OCI-LY7 (cell line): ENCODE results near the gene TNKS2. TPM values are rescaled to one million over a fixed set of nuclear protein-coding genes. Genes with fewer than 3 reads are reported as not detected.

Experiments used
- BruUV-seq: library from RNA; stranded (reverse); fragments of 400-500 nt; replicated peaks from 2 replicates; lab custom pipeline; 2021; lab: Mats Ljungman, UMichigan
- CTCF ChIA-PET: fragments of 300-600 bp; sonication (Branson Sonifier 250); formaldehyde crosslinking; loops from one replicate; lab custom pipeline; 2022; ENCODE audit warnings: antibody characterized with exemption; ENCODE audit not compliant: unreplicated experiment; lab: Charles Lee
- POLR2A ChIA-PET: fragments of 300-600 bp; sonication (Branson Sonifier 250); formaldehyde crosslinking; loops from one replicate; lab custom pipeline; 2022; ENCODE audit warnings: antibody characterized with exemption; lab: Charles Lee
- DNase-seq: peaks from one replicate; pipeline ENCODE4 v3.0.0-alpha.2; 2015; ENCODE audit warnings: low spot score
- H2AFZ ChIP-seq: fragments of 200-600 bp; sonication (generic), shearing (Covaris generic); 2 replicates; pipeline ENCODE4 v1.6.1; 2014; ENCODE audit warnings: mild to moderate bottlenecking, antibody characterized with exemption, low read length, moderate library complexity
- H3K27ac ChIP-seq: fragments of 200-600 bp; sonication (generic); 2 replicates; pipeline ENCODE4 v1.5.1; 2014; ENCODE audit warnings: mixed run types, low read depth, mild to moderate bottlenecking, moderate library complexity, low read length, inconsistent platforms; ENCODE audit not compliant: poor library complexity, severe bottlenecking
- H3K36me3 ChIP-seq: fragments of 200-600 bp; sonication (generic); 2 replicates; pipeline ENCODE4 v1.6.1; 2014; ENCODE audit warnings: mild to moderate bottlenecking, antibody characterized with exemption, low read length, moderate library complexity, mixed read lengths; ENCODE audit not compliant: insufficient read depth
- H3K4me1 ChIP-seq: fragments of 200-600 bp; sonication (generic); 2 replicates; pipeline ENCODE4 v1.5.1; 2014; ENCODE audit warnings: mild to moderate bottlenecking, low read length; ENCODE audit not compliant: insufficient read depth, poor library complexity, severe bottlenecking
- H3K4me2 ChIP-seq: fragments of 200-600 bp; sonication (generic); 2 replicates; pipeline ENCODE4 v1.6.1; 2014; ENCODE audit warnings: mild to moderate bottlenecking, low read length
- H3K4me3 ChIP-seq: fragments of 200-600 bp; sonication (generic); 2 replicates; pipeline ENCODE4 v1.5.1; 2014; ENCODE audit warnings: mild to moderate bottlenecking, low read depth, low read length; ENCODE audit not compliant: poor library complexity, severe bottlenecking
- H3K79me2 ChIP-seq: fragments of 200-600 bp; sonication (generic); 2 replicates; pipeline ENCODE4 v1.6.1; 2016; ENCODE audit warnings: low read depth, mild to moderate bottlenecking, low read length, moderate library complexity, mixed read lengths; ENCODE audit not compliant: insufficient read depth
- H3K9me2 ChIP-seq: fragments of 200-600 bp; sonication (generic); 2 replicates; pipeline ENCODE4 v1.6.1; 2016; ENCODE audit warnings: mild to moderate bottlenecking, low read length, mixed read lengths; ENCODE audit not compliant: insufficient read depth
- H3K9me3 ChIP-seq: fragments of 200-600 bp; sonication (generic); 2 replicates; pipeline ENCODE4 v1.6.1; 2014; ENCODE audit warnings: mild to moderate bottlenecking, mixed run types, low read length, mixed read lengths
- H4K20me1 ChIP-seq: fragments of 200-600 bp; sonication (generic); 2 replicates; pipeline ENCODE4 v1.6.1; 2014; ENCODE audit warnings: mild to moderate bottlenecking, antibody characterized with exemption, low read length, moderate library complexity, mixed read lengths; ENCODE audit not compliant: insufficient read depth
- CTCF ChIP-seq: fragments of 200-600 bp; sonication (generic); conservative IDR thresholded peaks from 2 replicates; pipeline ENCODE4 v1.5.1; 2014; ENCODE audit warnings: mild to moderate bottlenecking, antibody characterized with exemption, low read length, moderate library complexity, mixed read lengths
- EZH2phosphoT487 ChIP-seq: fragments of 200-600 bp; sonication (generic); IDR thresholded peaks from 2 replicates; pipeline ENCODE4 v1.6.1; 2018; ENCODE audit warnings: low read depth, borderline replicate concordance, mild to moderate bottlenecking, mixed run types, antibody characterized with exemption, low read length, moderate library complexity, mixed read lengths
- intact Hi-C: fragments of 100-400 bp; cut with micrococcal nuclease; formaldehyde crosslinking; loops from one replicate; pipeline ENCODE4 v1.10.0; 2022; ENCODE audit not compliant: unreplicated experiment
- small RNA-seq: library from RNA; depleted of rRNA; stranded (forward); fragments of <200 nt; gene quantifications from one replicate; pipeline ENCODE3, GENCODE V24; 2014
- total RNA-seq, 2 experiments: library from RNA; depleted of rRNA in 1 of 2; stranded (reverse); fragments of >200 nt in 1 of 2; shearing (Covaris generic) in 1 of 2; gene quantifications; 2 replicates each; pipeline ENCODE4 v1.2.3, GENCODE V29; 2014 to 2022

Gene TNKS2
- total RNA-seq, 2 experiments from 2014 or later, result 20.0 to 31.3 TPM

- ChIA-PET CTCF (no interaction called here), POLR2A (interaction anchor here (0.6 to 1.0 kb wide), 5 partner anchors 87 to 1039 kb away, joined by 3 to 4 read pairs (median 3); partner anchors contain the start of gene RPP30)
- no peak overlapping the region for H2AFZ ChIP-seq
- BruUV-seq, result no TSS peak
- no peaks in the 10 kb centered on the region for H3K9me2 ChIP-seq
- peaks cover 19% of the 10 kb centered on the region for H3K4me1 ChIP-seq
- H3K36me3 ChIP-seq, result peaks cover 9% of the 10 kb centered on the region
- H3K79me2 ChIP-seq, result peaks cover 9% of the 10 kb centered on the region; the same call in 1 of the 2 replicates
- no peak for TF ChIP-seq CTCF
- no peak for TF ChIP-seq EZH2phosphoT487
- H3K27ac ChIP-seq, result no peak overlapping the region
- H3K9me3 ChIP-seq, result no peaks in the 10 kb centered on the region
- DNase-seq, result no peak
- no peak overlapping the region for H3K4me2 ChIP-seq
- no peaks in the 10 kb centered on the region for H4K20me1 ChIP-seq
- no peak overlapping the region for H3K4me3 ChIP-seq
- intact Hi-C loops, result loop anchor here (10.0 kb wide), 1 partner anchor 996 kb away; no protein-coding TSS in a partner anchor
Measured at GRCh38 chr10:91910467-91910866, 112.2 kb downstream of the TNKS2 start.

Small RNAs within 50 kb of the gene (small RNA-seq; reads per million reads assigned to genes)
- not detected for gene AL359198.2
- not detected for gene SRP9P1

Other genes starting within 250 kb of the TNKS2 start
- gene PPP1R3C, start 165.4 kb upstream of the TNKS2 start, total RNA-seq (2014; rRNA removed; shearing (Covaris generic)), result not detected in 2 replicates
- not detected in 2 replicates for gene PPP1R3C, start 165.4 kb upstream of the TNKS2 start, total RNA-seq (2022)
- gene FGFBP3, start 111.1 kb downstream of the TNKS2 start, total RNA-seq (2014; rRNA removed; shearing (Covaris generic)), result 1.1 and 1.7 TPM in 2 replicates
- gene FGFBP3, start 111.1 kb downstream of the TNKS2 start, total RNA-seq (2022), result 2.7 and 3.1 TPM in 2 replicates
- 95.6 and 100 TPM in 2 replicates for gene BTAF1, start 125.3 kb downstream of the TNKS2 start, total RNA-seq (2014; rRNA removed; shearing (Covaris generic))
- gene BTAF1, start 125.3 kb downstream of the TNKS2 start, total RNA-seq (2022), result 65.1 and 71.3 TPM in 2 replicates